K562 (cell line): ENCODE measurements around the gene FES. TPM values are rescaled to one million over a fixed set of nuclear protein-coding genes. Genes with fewer than 3 reads are reported as not detected.
A peak's percentile ranks its signal among the peaks of the same experiment; 100 is the strongest.

Experiments
- ARNT ChIP-seq, 2 experiments: fragments of 450-650 bp; IDR thresholded peaks; 2 replicates each; pipeline ENCODE4 v1.6.1; 2016; ENCODE audit warnings: mild to moderate bottlenecking in 1 of 2
- CBX5 ChIP-seq: IDR thresholded peaks from 2 replicates; pipeline ENCODE4 v1.6.1; 2014; ENCODE audit warnings: low read depth, borderline replicate concordance
- DPF2 ChIP-seq: fragments of 450-650 bp; IDR thresholded peaks from 2 replicates; pipeline ENCODE4 v1.6.1; 2016
- FOXJ2 ChIP-seq: fragments of 200-800 bp; sonication (Bioruptor generic); IDR thresholded peaks from 2 replicates; pipeline ENCODE4 v1.6.1; 2016; ENCODE audit warnings: missing genetic modification characterization, missing compliant biosample characterization
- LCOR ChIP-seq: sonication (generic); formaldehyde crosslinking; IDR thresholded peaks from 2 replicates; pipeline ENCODE4 v1.8.0; 2022; ENCODE audit warnings: mild to moderate bottlenecking, missing genetic modification reagents
- MTA3 ChIP-seq: fragments of 450-650 bp; formaldehyde crosslinking; IDR thresholded peaks from 2 replicates; pipeline ENCODE4 v1.6.1; 2017; ENCODE audit warnings: mild to moderate bottlenecking, borderline replicate concordance
- NFIX ChIP-seq: fragments of 250-450 bp; sonication (Bioruptor Pico); IDR thresholded peaks from 2 replicates; pipeline ENCODE4 v1.4.0; 2020; ENCODE audit warnings: low read depth, mild to moderate bottlenecking, moderate library complexity
- PHTF2 ChIP-seq: fragments of 250-450 bp; sonication (Bioruptor Pico); IDR thresholded peaks from 2 replicates; pipeline ENCODE4 v1.5.0; 2021; ENCODE audit warnings: mild to moderate bottlenecking
- POU5F1 ChIP-seq: fragments of 150-350 bp; IDR thresholded peaks from 2 replicates; pipeline ENCODE4 v1.6.1; 2014; ENCODE audit warnings: borderline replicate concordance, low read length, low read depth, mild to moderate bottlenecking; ENCODE audit not compliant: partially characterized antibody
- PRPF4 ChIP-seq: fragments of 200-400 bp; formaldehyde crosslinking; IDR thresholded peaks from one replicate; pipeline ENCODE4 v1.6.1; 2017; ENCODE audit warnings: low read length, low read depth, mild to moderate bottlenecking; ENCODE audit not compliant: insufficient read depth, poor library complexity, severe bottlenecking
- SRF ChIP-seq, 2 experiments: fragments of 250-450, 450-650 bp in 1 of 2; sonication (Bioruptor Pico) in 1 of 2; sonication (generic) in 1 of 2; formaldehyde crosslinking; IDR thresholded peaks; 2 replicates each; pipeline versions ENCODE4 v1.5.0 to v1.5.1; 2020 to 2022; ENCODE audit warnings: mild to moderate bottlenecking in 1 of 2, missing genetic modification reagents in 1 of 2
- TCF7L2 ChIP-seq: fragments of 150-350 bp; IDR thresholded peaks from 2 replicates; pipeline ENCODE4 v1.6.1; 2016; ENCODE audit warnings: low read depth, mild to moderate bottlenecking, low read length, moderate library complexity
- TEAD4 ChIP-seq, 2 experiments: sonication (generic) in 1 of 2; formaldehyde crosslinking in 1 of 2; IDR thresholded peaks; 2 replicates each; pipeline versions ENCODE4 v1.6.1 to v1.8.0; 2012 to 2022; ENCODE audit warnings: borderline replicate concordance in 1 of 2, inconsistent platforms in 1 of 2, low read length in 1 of 2, mild to moderate bottlenecking in 1 of 2, missing genetic modification reagents in 1 of 2
- YBX1 ChIP-seq: fragments of 450-650 bp; IDR thresholded peaks from 2 replicates; pipeline ENCODE4 v1.7.1; 2016; ENCODE audit warnings: mild to moderate bottlenecking
- ZNF134 ChIP-seq: fragments of 250-450 bp; sonication (Bioruptor Pico); conservative IDR thresholded peaks from 2 replicates; pipeline ENCODE4 v1.4.0; 2020
- ZNF140 ChIP-seq: fragments of 250-450 bp; sonication (Bioruptor Pico); IDR thresholded peaks from 2 replicates; pipeline ENCODE4 v1.8.0; 2021; ENCODE audit warnings: moderate library complexity, mild to moderate bottlenecking, inconsistent platforms
- ZNF699 ChIP-seq: fragments of 250-450 bp; sonication (Bioruptor Pico); IDR thresholded peaks from 2 replicates; pipeline ENCODE4 v1.8.0; 2021; ENCODE audit warnings: mild to moderate bottlenecking, moderate library complexity; ENCODE audit not compliant: insufficient replicate concordance
- polyA plus RNA-seq, 8 experiments: library from polyadenylated mRNA; depleted of rRNA in 4 of 8; stranded (reverse) in 5 of 8; unstranded in 3 of 8; fragments of >200 nt; fragmentation: Nextera tagmentation in 2 of 8; fragmentation: Illumina TruSeq in 1 of 8; extraction: Ambion mirVana in 2 of 8; extraction: Trizol in 1 of 8; gene quantifications; 2 replicates each; pipeline versions ENCODE4 v1.2.1 to v1.2.3, GENCODE V29; 2011 to 2014; ENCODE audit warnings: inconsistent platforms in 1 of 8, missing spikeins in 1 of 8
- total RNA-seq, 7 experiments: library from RNA; depleted of rRNA in 6 of 7; stranded (reverse); fragments of >200 nt in 6 of 7; fragmentation: Illumina TruSeq in 2 of 7; extraction: Trizol in 2 of 7; gene quantifications; 2 replicates each; pipeline versions ENCODE4 v1.2.1 to v1.2.3, GENCODE V29; 2011 to 2021; ENCODE audit warnings: low replicate concordance in 1 of 7
- TF ChIP-seq, protein P1 (sequence below): sonication (generic); formaldehyde crosslinking; IDR thresholded peaks from 2 replicates; pipeline ENCODE4 v1.8.1; 2023; ENCODE audit warnings: missing genetic modification reagents, mild to moderate bottlenecking, borderline replicate concordance
- TF ChIP-seq, protein P2 (sequence below): fragments of 450-650 bp; IDR thresholded peaks from 2 replicates; pipeline ENCODE4 v1.6.1; 2018; ENCODE audit not compliant: partially characterized antibody

FES gene
- total and polyA plus RNA-seq, 9 of the 15 experiments (the other 6 are each of a cell fraction or from before 2014, with no cell fraction given) = 0.38 to 2.6 (median 0.82) TPM

DNA sequence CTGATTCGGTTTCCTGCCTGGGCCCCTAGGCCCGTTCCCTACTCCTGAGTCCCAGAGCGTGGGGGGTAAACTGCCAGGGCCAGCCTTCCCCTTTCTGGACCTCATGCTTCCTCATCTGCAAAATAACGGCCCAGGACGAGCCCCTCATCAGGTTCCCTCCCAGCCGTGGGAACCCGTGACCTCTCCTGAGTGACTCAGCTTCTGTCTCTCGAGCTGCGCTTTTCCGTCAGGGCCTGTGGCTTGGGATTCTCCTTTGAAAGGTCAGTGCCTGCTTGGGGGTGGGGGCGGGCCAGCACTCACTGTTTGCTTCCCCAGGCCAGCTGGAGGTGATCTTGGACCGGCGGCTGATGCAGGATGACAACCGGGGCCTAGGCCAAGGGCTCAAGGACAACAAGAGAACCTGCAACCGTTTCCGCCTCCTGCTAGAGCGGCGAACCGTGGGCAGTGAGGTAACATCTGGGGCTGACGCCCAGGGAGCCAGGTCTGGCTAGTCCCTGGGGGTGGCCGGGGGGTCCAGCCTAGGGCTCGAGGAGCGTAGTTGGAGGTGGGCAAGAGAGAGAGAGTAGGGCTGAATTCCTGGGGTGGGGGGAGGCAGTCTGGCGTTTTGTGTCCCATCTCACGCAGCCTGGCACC is 31.6 kb downstream of the FES start (continued):
- TF ChIP-seq, protein P1, sequence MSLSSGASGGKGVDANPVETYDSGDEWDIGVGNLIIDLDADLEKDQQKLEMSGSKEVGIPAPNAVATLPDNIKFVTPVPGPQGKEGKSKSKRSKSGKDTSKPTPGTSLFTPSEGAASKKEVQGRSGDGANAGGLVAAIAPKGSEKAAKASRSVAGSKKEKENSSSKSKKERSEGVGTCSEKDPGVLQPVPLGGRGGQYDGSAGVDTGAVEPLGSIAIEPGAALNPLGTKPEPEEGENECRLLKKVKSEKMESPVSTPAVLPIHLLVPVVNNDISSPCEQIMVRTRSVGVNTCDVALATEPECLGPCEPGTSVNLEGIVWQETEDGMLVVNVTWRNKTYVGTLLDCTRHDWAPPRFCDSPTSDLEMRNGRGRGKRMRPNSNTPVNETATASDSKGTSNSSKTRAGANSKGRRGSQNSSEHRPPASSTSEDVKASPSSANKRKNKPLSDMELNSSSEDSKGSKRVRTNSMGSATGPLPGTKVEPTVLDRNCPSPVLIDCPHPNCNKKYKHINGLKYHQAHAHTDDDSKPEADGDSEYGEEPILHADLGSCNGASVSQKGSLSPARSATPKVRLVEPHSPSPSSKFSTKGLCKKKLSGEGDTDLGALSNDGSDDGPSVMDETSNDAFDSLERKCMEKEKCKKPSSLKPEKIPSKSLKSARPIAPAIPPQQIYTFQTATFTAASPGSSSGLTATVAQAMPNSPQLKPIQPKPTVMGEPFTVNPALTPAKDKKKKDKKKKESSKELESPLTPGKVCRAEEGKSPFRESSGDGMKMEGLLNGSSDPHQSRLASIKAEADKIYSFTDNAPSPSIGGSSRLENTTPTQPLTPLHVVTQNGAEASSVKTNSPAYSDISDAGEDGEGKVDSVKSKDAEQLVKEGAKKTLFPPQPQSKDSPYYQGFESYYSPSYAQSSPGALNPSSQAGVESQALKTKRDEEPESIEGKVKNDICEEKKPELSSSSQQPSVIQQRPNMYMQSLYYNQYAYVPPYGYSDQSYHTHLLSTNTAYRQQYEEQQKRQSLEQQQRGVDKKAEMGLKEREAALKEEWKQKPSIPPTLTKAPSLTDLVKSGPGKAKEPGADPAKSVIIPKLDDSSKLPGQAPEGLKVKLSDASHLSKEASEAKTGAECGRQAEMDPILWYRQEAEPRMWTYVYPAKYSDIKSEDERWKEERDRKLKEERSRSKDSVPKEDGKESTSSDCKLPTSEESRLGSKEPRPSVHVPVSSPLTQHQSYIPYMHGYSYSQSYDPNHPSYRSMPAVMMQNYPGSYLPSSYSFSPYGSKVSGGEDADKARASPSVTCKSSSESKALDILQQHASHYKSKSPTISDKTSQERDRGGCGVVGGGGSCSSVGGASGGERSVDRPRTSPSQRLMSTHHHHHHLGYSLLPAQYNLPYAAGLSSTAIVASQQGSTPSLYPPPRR (CRISPR knock-in tag) = no peak
- TF ChIP-seq FOXJ2 (tag) (no peak), NFIX (CRISPR knock-in tag) (no peak), PHTF2 (CRISPR knock-in tag) (no peak), LCOR (CRISPR knock-in tag) (0 out of 2 replicates have a peak, but pooled peaks have one; percentile 30), ZNF134 (CRISPR knock-in tag) (no peak), ZNF699 (CRISPR knock-in tag) (no peak), TEAD4 (IDR thresholded peaks at IDR 0.05; ENCODE audit: low read length) (0 out of 2 replicates have a peak, but pooled peaks have one; percentile 38), TEAD4 (CRISPR knock-in tag; IDR thresholded peaks at IDR 0.05; ENCODE audit: borderline replicate concordance) (peak; percentile 76; the same call in 1 of the 2 replicates), SRF (CRISPR knock-in tag; IDR thresholded peaks at IDR 0.05) (no peak), ZNF140 (CRISPR knock-in tag) (no peak), ARNT (IDR thresholded peaks at IDR 0.05) (no peak), PRPF4 (no peak), DPF2 (peak; percentile 70), MTA3 (no peak), POU5F1 (no peak), YBX1 (no peak), TCF7L2 (no peak), CBX5 (no peak)
- TF ChIP-seq, protein P2, sequence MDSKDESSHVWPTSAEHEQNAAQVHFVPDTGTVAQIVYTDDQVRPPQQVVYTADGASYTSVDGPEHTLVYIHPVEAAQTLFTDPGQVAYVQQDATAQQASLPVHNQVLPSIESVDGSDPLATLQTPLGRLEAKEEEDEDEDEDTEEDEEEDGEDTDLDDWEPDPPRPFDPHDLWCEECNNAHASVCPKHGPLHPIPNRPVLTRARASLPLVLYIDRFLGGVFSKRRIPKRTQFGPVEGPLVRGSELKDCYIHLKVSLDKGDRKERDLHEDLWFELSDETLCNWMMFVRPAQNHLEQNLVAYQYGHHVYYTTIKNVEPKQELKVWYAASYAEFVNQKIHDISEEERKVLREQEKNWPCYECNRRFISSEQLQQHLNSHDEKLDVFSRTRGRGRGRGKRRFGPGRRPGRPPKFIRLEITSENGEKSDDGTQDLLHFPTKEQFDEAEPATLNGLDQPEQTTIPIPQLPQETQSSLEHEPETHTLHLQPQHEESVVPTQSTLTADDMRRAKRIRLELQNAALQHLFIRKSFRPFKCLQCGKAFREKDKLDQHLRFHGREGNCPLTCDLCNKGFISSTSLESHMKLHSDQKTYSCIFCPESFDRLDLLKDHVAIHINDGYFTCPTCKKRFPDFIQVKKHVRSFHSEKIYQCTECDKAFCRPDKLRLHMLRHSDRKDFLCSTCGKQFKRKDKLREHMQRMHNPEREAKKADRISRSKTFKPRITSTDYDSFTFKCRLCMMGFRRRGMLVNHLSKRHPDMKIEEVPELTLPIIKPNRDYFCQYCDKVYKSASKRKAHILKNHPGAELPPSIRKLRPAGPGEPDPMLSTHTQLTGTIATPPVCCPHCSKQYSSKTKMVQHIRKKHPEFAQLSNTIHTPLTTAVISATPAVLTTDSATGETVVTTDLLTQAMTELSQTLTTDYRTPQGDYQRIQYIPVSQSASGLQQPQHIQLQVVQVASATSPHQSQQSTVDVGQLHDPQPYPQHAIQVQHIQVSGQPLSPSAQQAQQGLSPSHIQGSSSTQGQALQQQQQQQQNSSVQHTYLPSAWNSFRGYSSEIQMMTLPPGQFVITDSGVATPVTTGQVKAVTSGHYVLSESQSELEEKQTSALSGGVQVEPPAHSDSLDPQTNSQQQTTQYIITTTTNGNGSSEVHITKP = no peak
